ENCODE measurements around the gene LRP3.

DNA sequence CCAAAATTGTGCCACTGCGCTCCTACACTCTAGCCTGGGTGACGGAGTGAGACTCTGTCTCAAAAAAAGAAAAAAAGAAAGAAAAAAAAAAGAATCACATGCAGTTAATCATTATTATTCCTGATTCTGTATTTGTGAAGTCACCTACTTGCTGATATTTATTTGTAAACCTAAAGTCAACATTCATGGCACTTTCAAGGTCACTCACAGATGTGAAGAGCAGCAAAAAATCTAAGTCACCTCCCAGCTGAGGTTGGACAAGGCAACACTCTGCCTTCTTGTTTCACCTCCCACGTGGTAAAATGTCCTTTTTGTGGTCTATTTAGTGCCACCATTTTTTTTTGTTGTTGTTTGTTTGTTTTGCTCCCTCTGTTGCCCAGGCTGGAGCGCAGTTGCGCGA, 35.8 kb upstream of the LRP3 start:
- TF ChIP-seq, protein P1, sequence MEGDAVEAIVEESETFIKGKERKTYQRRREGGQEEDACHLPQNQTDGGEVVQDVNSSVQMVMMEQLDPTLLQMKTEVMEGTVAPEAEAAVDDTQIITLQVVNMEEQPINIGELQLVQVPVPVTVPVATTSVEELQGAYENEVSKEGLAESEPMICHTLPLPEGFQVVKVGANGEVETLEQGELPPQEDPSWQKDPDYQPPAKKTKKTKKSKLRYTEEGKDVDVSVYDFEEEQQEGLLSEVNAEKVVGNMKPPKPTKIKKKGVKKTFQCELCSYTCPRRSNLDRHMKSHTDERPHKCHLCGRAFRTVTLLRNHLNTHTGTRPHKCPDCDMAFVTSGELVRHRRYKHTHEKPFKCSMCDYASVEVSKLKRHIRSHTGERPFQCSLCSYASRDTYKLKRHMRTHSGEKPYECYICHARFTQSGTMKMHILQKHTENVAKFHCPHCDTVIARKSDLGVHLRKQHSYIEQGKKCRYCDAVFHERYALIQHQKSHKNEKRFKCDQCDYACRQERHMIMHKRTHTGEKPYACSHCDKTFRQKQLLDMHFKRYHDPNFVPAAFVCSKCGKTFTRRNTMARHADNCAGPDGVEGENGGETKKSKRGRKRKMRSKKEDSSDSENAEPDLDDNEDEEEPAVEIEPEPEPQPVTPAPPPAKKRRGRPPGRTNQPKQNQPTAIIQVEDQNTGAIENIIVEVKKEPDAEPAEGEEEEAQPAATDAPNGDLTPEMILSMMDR (IDR thresholded peaks at IDR 0.05), result no peak
- TF ChIP-seq POLR2A (IDR thresholded peaks at IDR 0.05), result no peak
